HG03439 (cell line): ENCODE measurements around the gene ELOVL1.
"Not testable (repeated sequence)": the region's sequence is repeated elsewhere in the genome, so short reads cannot be mapped to it uniquely, and the experiment has no call there.

ENCODE experiments used
- ATAC-seq: cut with Tn5 transposase; IDR thresholded peaks from one replicate; pipeline ENCODE4 v1.9.1; 2021; ENCODE audit warnings: mild to moderate bottlenecking, moderate library complexity; ENCODE audit not compliant: unreplicated experiment

ELOVL1 gene

GRCh38 chr1:43367904-43368645, at the start of gene ELOVL1:
ELOVL1 (minus strand) TSS chr1:43368011; CDS start chr1:43365609, 2,402 bp downstream.
- ATAC-seq: peak; percentile 64

GRCh38 chr1:43415901-43416300, 48.1 kb upstream of the ELOVL1 start:
- no peak for ATAC-seq

GRCh38 chr1:43414634-43415223, 46.9 kb upstream of the ELOVL1 start:
- no peak for ATAC-seq

- ATAC-seq: not testable (repeated sequence)
Measured at GRCh38 chr1:43413426-43413825, 45.6 kb upstream of the ELOVL1 start.

GRCh38 chr1:43410571-43410970, 42.8 kb upstream of the ELOVL1 start:
- no peak for ATAC-seq

- no peak for ATAC-seq
Measured at GRCh38 chr1:43405876-43406234, 38.0 kb upstream of the ELOVL1 start.

GRCh38 chr1:43405219-43405875, 37.5 kb upstream of the ELOVL1 start:
- no peak for ATAC-seq

GRCh38 chr1:43404353-43404752, 36.5 kb upstream of the ELOVL1 start:
- no peak for ATAC-seq

GRCh38 chr1:43402089-43402865, 34.5 kb upstream of the ELOVL1 start:
- ATAC-seq: no peak

GRCh38 chr1:43400441-43400840, 32.6 kb upstream of the ELOVL1 start:
- not testable (repeated sequence) for ATAC-seq

- no peak for ATAC-seq
Measured at GRCh38 chr1:43398227-43398626, 30.4 kb upstream of the ELOVL1 start.

GRCh38 chr1:43396059-43396458, 28.2 kb upstream of the ELOVL1 start:
- ATAC-seq: no peak

GRCh38 chr1:43395523-43395922, 27.7 kb upstream of the ELOVL1 start:
- ATAC-seq: no peak

GRCh38 chr1:43392702-43393101, 24.9 kb upstream of the ELOVL1 start:
- no peak for ATAC-seq

- ATAC-seq: peak; percentile 91
Measured at GRCh38 chr1:43389326-43390313, 21.8 kb upstream of the ELOVL1 start, which contains the start of the genes MED8 and SZT2. MED8 (minus strand) TSS chr1:43389800; CDS start chr1:43389764, 36 bp downstream. SZT2 (plus strand) TSS chr1:43389899; CDS start chr1:43389969, 70 bp downstream.

GRCh38 chr1:43388613-43389012, 20.8 kb upstream of the ELOVL1 start:
- no peak for ATAC-seq

- ATAC-seq: no peak
Measured at GRCh38 chr1:43387976-43388599, 20.3 kb upstream of the ELOVL1 start.

- no peak for ATAC-seq
Measured at GRCh38 chr1:43386676-43387075, 18.9 kb upstream of the ELOVL1 start.

GRCh38 chr1:43383449-43383848, 15.6 kb upstream of the ELOVL1 start:
- ATAC-seq: no peak
